Activated CD4-positive, alpha-beta T cell treated with anti-CD3 and anti-CD28 coated beads, Interleukin-2, Interleukin-6, amounts not matched to agents 100 ng/mL and 50 ng/mL, durations not matched to agents 16 hours and 8 hours (primary cell): ENCODE data around the gene USP3.
A peak's percentile ranks its signal among the peaks of the same experiment; 100 is the strongest.

Source experiments
- DNase-seq: peaks from one replicate; pipeline ENCODE4 v3.0.0-alpha.2; 2020

Gene USP3, protein sequence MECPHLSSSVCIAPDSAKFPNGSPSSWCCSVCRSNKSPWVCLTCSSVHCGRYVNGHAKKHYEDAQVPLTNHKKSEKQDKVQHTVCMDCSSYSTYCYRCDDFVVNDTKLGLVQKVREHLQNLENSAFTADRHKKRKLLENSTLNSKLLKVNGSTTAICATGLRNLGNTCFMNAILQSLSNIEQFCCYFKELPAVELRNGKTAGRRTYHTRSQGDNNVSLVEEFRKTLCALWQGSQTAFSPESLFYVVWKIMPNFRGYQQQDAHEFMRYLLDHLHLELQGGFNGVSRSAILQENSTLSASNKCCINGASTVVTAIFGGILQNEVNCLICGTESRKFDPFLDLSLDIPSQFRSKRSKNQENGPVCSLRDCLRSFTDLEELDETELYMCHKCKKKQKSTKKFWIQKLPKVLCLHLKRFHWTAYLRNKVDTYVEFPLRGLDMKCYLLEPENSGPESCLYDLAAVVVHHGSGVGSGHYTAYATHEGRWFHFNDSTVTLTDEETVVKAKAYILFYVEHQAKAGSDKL

DNA sequence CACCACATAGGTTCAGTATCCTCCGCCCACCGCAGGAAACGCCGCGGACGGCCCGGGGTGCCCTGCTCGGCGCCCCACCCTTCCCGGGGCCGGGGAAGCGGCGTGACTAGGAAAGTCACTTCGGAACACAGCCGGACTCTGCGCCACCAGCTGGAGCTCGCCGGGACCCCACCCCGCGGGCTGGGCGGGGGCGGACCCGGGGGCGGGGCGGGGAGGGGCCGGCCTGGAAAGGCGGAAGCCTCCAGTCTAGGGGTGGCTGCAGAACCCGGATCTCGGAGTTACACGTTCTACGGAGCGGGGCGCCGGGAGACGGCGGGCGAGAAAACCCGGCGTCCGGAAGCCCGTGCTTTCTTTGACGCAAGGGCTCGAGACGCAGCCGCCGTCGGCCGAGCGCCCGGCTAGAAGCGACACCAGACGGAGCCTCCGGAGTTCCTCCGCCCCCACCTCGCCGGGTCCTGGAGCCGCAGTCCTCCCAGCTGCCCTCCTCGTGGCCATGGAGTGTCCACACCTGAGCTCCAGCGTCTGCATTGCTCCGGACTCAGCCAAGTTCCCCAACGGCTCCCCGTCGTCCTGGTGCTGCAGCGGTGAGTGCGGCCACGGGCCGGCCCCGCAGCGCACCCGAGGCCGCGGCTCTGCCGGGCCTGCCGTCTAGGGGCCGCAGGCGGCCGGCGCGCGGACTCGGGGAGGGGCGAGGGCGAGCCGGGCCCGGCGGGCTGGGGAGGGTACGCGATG, at the start of gene USP3:
Gene USP3, plus strand, starts transcription at position 347 of the 732 bp plus-strand sequence. Its CDS starts 147 bp downstream, at position 494.
- peak; percentile 96 for DNase-seq

DNA sequence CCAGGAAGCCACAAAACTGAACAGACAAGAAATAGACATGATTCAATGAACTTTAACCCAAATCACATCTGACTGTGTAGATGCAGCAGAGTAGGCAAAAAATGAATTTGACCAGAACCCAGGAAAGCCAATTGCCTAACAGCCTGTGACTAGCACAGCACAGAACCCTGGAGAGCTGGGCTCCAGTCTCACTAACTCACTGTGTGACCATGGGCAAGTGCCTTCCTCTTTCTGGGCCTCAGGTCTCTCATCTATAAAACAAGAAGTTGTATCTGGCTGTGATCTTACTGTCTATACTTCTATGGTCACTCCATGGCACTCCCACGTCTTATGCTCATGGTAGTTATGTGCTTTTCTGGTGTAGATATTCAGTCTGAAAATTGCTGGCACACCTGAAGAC, 48.1 kb upstream of the USP3 start:
- no peak for DNase-seq

DNA sequence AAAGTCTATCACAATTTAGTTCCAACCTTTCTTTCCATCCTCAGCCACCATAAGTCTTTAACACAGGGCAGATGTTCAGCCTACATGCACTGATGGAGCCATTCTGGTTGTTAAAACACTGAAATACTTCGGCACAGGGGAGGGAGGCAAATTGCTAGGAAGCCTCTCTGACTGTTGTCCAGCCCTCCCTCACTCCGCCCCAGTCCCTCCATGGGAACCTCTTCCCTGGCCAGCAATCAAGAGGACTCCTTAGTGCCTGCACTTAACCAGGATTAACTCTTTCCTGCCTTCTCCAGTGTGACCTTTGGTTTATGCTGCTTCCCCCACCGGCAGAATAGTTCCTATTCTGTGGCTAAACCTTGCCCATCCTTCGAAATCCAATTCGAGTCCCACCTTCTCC, 47.0 kb upstream of the USP3 start:
- no peak for DNase-seq

DNA sequence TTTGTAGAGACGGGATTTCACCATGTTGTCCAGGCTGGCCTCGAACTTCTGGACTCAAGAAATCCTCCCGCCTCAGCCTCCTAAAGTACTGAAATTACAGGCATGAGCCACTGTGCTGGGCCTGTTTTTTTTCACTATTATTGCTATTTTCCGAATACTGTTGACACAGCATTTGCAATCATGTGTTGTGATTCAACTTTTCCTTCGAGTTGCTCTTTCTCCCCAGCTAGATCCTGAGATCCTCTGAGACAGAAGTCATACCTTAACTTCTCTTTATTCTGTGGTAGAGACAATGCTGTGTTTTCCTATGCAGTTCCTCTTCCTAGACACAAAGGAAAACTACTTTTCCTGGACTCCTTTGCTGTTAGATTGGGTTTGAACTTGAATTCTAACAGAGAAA, 46.4 kb upstream of the USP3 start:
- no peak for DNase-seq

DNA sequence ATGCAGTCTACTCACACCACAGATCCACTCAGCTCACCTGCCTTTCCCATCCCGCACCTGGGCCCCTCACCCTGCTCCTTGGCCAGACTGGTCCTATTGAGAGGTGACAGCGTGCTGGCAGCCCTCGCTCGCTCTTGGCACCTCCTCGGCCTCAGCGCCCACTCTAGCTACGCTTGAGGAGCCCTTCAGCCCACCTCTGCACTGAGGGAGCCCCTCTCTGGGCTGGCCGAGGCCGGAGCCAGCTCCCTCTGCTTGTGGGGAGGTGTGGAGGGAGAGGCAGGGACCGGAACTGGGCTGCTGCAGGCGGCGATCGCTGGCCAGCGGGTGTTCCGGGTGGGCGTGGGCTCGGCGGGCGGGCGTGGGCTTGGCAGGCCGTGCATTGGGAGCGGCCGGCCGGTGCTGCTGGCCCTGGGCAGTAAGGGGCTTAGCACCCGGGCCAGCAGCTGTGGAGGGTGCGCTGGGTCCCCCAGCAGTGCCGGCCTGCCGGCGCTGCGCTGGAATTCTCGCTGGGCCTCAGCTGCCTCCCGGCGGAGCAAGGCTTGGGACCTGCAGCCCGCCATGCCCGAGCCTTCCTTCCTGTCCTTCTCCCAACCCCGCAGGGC, 45.5 kb upstream of the USP3 start:
- no peak for DNase-seq

DNA sequence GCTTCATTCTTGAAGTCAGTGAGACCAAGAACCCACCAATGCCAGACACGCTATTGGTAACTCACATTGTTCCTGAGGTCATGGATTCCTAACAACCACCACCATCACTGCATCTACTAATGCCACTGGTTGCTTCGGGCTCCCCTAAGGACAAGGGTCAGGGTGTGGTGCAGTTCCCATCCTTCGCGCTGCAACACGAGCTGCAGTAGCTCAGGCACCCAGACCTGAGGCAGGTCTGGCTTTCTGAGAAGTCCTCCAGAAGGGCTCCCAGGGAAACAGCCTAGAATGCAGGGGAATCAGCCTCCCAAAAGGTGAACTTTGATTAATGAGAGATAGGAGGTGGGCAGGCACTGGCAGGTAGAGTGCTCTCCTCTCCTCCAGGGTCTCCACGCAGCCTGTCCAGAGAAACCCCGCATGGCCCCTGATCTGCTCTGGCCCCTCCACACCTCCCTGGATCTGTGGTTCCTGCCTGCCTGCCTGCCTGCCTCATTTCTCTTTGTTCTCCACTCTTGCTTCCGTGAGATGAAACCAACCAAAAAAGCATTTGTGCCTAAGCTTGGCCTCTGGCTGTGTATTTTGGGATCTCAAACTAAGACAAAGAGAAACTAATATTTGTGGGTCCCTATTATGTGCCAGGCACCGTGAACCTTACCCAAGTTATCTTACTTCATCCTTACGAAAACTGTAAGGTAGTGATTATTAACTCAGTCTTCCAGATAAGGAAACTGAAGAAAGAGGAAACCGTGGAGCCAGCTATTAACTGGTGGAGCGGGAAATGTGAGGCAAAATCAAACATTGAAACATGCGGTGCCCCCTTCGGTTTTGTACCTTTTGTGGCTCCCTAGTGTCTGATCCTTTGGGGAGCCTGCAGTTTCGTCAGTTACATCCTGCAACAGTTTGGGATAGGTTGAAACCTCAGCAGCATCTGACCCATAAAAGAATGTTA, 43.9 kb upstream of the USP3 start:
- no peak for DNase-seq

DNA sequence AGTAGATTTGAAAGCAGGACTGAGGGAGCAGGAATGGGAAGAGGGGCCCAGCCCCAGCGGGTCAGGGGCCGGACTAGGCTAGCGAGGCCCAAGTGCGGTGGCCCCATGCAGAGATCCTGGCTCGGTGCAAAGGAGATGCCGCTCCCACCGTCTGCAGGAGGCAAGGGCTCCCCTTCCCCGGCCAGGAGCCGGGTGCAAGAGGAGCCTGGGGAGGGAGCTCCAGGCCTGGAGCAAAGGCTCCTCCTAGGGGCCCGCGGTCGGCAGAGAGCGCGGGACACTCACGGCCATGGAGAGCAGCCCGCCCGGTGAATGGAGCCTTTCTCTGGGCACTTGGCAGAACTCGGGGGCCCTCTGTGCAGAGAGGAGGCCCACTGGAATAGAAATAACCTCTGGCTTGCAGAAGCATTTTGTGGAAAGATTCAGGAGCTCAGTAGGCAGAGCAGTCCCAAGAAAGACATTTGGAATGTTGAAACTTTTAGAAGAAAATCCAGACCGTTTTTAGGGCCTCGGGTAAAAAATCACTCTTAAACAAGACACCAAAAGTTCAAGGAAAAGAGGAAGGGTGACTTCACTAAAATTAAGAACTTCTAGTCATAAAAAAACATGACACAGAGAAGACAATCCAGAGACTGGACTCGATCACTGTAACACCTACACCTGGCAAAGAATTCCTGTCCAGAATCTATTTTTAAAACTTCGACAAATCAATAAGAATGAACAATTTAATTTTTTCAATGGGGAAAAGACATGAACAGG, 43.0 kb upstream of the USP3 start:
- DNase-seq, result no peak

DNA sequence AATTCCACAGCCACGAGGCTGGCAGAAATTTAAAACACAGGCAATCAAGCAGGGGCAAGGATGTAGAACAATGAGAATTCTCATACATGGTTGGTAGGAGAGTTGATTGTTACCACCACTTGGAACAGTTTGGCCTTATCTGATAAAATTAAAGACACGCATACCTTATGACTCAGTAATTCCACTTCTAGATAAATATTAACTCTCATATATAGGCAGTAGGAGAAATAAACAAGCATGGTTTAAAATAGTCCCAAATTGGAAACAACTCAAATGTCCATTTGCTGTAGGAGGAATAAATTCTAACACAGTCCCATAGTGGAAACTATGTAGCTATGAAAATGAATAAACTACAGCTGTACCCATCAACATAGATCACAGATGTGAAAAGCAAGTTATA, 42.3 kb upstream of the USP3 start:
- DNase-seq, result no peak

DNA sequence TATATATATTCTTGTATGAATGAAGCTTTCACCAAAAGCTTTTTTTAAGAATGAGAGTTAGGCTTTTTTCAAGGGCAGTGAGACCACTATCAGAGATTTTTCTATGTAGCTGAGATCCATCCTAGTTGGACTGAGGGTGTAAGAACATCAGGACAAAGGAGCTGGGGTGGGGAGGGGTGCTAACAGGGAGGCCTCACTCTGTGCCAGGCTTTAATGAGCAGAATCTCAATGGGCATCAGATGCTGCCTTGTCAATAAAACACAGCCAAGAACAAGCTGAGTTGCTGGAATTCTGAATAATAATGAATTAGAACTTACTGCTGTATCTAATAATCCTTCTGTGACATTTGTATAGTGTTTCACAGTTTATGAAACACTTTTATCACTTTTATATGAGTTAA, 41.4 kb upstream of the USP3 start:
- no peak for DNase-seq

DNA sequence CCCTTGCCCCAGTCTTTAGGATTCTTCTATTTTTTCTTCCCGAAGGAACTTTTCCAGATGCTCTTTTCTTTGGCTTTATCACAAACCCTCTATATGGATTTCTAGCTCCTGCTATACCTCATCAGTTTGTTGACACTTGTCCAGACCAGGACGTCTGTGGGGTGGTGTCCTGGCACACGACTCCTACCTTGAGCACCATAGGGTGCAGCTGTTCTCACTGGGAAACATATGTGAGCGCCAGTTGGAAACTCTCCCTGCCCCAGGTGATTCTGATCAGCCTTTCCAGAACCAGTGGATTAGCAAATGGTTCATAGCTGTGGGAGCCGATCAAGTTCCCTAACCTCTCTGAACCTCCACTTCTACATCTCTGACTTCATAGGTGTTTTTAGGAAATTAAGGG, 40.6 kb upstream of the USP3 start:
- DNase-seq, result no peak

DNA sequence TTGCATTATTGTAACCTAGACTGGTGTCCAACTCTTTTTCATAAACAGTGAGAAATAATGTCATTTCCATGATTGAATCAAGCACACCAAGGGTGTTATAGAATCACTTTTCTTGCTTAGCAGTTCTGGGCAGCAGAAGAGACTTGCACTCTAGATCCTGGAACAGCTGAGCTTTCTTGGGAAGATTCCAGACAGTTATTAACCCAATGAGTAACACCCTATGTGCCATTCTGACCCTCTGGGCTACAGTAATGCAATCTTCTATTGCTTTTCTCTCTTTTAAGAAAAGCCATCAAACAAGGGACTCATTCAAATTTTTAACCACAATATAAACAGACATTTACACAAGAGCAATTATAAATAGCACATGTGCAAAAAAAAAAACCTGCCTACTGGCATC, 39.3 kb upstream of the USP3 start:
- DNase-seq, result no peak

DNA sequence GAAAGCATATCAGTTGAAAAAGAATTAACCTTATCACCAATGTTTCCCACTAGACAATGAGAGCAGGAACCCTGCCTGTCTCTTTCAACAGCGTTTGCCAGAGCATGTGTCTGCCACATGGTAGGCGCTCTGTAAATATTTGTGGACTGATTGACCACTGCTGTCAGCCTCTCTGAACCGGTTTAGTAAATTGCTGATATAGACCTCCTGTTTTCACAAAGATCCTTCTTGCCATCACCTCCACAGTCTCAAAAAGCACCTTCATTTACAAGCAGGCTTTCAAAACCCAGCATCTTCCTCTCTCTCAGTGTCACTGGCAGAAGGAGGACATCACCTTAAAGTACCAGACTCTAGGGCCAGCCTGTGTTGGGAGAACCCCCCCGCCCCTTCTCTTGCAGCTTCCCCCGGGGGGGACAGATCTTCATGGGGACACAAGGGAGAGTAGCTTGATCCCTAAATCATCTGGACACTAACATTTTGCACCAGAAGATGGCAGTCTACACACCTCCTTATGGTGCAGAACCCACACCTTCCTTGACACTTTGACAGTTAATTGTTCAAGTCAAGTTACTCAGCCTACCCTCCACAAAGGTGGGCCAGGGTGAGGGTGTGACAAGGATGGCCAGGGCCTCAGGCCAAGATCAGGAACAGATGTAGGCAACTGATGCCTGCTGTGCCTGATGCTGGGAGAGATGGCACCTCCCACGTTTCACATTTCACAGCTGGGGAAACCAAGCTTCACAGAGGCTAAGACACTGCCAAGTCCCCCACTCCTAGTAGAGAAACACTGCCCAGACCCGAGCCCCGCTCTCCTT, 37.8 kb upstream of the USP3 start:
- peak; percentile 82 for DNase-seq

DNA sequence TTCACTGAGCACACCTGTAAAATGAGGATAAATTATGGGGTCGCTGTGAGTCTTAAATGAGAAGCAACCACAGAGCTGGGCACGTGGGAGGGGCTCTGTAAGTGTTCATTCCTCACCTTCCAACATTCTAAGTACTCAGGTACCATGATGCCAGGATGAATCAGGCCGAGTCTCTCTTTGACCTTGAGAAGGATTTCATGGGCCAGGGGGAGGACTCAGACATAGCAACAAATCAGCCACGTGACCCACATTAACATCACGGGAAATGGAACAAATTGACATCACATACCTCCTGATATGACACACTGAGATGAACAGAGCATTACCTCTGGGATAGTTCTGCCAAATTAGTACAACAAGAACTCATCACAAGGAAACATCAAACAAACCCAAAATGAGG, 35.2 kb upstream of the USP3 start:
- peak; percentile 47 for DNase-seq

DNA sequence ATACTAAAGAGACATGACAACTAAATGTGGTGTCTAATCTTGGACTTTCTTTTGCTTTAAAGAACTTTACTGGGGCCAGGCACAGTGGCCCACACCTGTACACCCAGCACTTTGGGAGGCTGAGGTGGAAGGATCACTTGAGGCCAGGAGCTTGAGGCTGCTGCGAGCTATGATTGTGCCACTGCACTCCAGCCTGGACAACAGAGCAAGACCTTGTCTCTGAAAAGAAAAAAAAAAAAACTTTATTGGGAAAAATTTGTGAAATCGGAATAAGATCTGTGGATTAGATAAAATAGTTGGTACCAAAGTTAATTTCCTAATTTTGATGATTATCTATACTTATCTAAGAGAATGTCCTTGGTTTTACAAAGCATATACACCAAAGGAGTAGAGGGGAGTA, 34.4 kb upstream of the USP3 start:
- DNase-seq, result no peak

DNA sequence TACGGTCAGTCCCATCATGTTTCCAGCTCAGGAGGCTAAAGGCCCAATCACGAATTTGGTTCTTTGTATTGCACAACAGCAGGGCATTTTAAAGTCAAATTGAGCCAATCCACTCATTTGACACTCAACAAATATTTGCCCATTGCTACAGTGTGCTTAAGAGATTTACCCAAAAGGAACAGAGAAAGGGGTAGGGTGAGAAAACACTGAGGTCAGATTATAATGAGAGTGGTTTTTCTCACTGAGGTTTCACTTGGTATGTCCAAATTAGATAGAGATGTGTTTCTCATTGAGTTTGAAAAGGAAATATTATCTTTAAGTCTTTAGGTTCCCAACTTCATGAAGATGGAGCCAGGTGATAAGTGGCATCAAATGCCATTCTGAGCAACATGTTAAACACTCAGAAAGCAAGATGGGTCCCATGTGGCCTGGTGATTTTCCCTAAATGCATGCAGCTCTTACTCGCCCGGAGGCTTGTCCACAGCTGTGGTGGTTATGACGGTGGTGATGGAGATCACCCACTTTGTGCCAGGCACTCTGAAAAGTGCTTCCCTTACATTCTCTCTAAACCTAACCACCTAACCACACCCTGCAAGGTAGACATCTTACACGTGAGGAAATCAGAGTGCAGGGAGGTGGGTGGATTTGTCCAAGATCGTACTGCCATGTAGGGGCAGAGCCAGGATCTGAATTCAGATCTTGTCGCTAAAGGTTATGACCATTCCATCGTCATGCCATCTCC, 31.2 kb upstream of the USP3 start:
- DNase-seq, result no peak

DNA sequence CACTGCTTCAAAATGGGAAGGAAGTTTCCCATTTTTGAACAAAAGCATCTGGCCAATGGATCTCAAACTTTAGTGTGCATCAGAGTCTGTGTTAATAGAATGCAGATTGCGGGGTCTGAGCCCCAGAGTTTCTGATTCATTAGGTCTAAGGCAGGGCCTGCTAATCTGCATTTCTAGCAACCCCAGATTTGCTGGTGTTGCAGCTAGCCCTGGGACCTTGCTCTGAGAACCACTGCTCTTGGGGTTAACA, 30.7 kb upstream of the USP3 start:
- no peak for DNase-seq

DNA sequence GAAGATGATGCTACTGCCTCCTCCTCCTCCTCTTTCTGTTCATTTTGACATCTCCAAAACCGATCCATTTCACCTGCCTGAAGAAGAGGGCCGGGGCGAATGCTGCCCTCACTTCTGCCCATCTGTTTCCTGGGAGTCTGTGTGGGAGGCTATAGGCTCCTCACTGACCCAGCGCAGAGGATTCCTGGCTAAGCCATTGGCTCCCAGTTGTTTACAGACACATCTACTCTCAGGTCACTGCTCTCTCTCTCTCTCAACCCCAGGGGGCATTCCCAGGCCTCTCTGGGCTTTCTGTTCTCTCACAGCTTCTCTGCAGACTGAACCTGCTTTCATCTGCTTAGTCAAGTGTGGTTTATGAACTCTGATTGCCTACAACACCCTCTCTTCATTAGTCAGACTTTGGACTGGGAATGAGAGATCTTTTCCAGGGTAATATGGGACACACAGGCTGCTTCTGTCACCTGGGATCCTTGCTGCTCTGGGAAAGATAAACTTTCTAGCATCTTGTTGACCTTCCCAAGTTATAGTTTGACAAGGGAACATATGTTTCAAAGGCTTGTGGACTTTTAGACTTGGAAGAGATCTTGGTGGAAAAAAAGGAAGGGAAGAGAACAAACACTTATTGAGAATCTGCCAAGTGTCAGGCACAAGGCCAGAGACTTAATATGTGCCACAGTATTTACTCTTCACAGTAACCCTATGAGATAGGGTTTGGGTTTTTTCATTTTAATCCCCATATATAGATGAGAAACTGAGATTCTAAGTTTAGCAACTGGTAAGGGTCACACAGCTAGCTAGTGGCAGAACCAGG, 30.2 kb upstream of the USP3 start:
- peak; percentile 49 for DNase-seq

DNA sequence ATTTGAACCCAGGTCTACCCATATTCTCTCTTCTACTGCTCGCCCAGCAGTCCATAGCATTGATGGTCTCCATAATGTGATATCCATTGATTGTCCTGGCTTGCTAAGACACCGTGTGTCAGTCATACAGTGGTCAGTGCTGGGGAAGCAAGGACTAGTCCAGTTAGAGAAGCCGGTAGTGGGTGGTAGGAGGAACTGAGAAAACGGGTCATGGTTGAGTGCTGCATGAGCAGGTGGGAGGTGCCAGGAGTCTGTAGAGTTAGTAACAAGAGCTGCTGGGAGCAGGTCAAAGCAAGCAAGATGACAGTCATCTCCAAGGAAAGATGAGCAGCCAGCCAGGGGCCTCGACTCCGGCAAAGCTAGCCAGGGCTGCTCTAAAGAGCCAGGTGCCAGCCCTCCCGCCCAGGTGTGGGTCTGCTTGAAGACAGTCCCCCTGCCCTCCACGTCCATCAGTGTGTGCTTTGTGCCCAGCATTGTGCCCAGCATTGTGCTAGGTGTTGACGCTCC, 29.5 kb upstream of the USP3 start:
- DNase-seq, result no peak

DNA sequence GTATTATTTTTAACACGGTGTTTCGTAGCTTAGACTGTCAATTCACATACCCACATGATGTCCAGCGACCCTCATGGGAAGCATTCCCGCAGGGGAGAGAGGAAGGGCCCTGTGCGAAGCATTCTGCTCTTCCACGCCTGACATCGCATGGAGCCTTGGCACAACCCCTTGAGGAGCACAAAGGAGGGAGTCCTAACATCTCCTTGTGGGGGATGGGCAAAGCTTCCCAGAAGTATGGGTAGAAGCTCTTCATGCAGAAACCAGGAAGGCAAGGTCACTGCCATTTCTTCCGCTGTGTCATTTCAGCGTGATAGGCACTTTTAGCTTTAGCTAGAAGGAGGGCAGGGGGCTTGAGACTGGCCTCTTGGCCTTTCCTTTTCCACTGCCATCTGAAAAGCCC, 28.7 kb upstream of the USP3 start:
- DNase-seq, result no peak
